ENCODE data around the gene CEACAM19. TPM values are rescaled to one million over a fixed set of nuclear protein-coding genes. Genes with fewer than 3 reads are reported as not detected.
"Not testable (repeated sequence)": the region's sequence is repeated elsewhere in the genome, so short reads cannot be mapped to it uniquely, and the experiment has no call there.

The CEACAM19 gene
- polyA plus RNA-seq, 10 donors = 3.8 to 13.0 (median 7.8) TPM

- DNase-seq = not testable (repeated sequence)
Observed at GRCh38 chr19:44721369-44721768, 50.1 kb downstream of the CEACAM19 start.

DNA sequence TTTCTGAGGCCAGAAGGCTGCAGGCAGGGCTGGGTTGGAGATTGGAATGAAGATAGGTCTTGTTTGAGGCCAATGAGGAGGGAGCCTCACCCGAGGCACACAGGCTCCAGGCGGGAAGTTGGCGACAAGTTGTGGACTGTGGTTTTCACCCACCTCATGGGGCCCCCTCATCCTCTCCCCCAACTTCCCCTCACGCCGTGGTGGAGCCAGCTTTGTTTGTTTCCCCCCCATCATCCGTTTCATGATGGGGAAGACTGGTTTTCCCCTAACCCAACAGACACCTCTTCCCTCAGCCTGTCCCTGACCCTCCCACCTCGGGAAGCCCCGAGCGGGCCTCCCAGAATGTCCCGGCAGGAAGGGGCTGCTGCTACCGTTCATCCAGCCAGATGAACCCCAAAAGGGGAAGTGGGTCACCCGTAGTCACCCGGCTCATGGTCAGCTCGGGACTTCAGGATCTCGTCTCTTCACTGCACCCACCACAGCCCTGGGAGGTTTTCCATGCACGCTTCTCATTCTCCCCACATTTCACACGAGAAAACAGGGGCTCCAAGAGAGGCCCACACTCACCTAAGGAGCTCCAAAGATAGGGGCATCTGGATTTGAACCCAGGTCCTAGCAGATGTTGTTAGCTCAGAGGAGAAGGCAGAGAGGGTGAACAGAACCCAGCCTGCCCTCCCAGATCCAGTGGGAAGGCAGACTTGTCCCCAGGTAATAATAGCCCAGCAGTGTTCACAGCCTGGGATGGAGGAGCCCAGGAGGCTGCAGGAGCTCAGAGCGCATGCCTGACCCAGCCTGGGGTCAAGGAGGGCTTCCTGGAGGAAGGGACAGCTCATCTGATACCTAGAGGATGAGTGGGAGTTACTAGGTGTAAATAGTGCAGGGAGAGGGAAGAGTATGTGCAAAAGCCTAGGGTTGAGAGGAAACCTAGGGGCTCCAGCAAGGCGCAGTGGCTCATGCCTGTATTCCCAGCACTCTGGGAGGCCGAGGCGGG lies 51.1 kb downstream of the CEACAM19 start:
- DNase-seq = no peak

- DNase-seq = no peak
Observed at GRCh38 chr19:44723299-44723951, 52.1 kb downstream of the CEACAM19 start.

GRCh38 chr19:44723952-44724319 lies 52.7 kb downstream of the CEACAM19 start:
- peak; percentile 71 to 90 (median 86) for DNase-seq

DNA sequence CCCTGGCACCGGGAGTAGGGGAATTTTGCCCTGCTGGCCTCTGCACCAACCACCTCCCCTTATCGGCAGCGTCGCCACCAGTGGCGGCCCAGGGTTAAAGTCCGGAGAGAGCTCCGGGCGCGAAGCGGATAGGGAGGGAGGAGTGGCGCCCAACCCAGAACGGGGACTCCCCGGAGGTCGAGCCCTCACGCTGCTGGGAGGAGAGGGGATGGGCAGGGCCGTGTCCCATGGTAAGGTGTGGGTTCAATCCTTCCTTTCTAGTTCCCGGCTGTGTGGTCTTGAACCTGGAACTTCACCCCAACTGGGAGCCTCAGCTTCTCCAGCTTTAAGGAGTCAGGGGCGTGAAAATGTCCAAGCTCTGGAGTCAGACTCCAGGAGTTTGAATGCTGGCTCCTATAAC lies 54.0 kb downstream of the CEACAM19 start:
- DNase-seq = no peak

DNA sequence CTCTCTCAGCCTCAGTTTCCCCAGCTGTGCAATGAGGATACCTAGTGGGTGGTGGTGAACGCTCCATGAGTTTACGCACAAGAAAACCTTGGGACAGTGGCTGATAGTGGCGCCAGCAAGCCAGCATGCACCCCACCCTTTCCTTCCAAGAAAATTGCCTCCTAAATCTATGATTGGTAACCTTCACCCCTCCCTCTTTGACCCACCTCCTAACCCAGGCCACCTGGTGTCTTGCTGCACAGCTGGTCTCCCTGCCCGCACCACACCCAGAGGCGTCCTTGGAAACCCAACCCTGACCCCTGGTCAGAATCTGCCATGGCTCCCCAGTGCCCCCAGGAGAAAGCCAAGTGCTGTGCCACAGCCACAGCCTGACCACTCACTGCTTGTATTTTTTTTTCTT lies 54.4 kb downstream of the CEACAM19 start:
- DNase-seq = no peak

GRCh38 chr19:44726465-44726864 lies 55.2 kb downstream of the CEACAM19 start:
- no peak for DNase-seq

- DNase-seq = no peak
Observed at GRCh38 chr19:44728178-44728577, 56.9 kb downstream of the CEACAM19 start.

GRCh38 chr19:44729516-44730033 lies 58.3 kb downstream of the CEACAM19 start:
- no peak for DNase-seq

GRCh38 chr19:44731081-44731480 lies 59.8 kb downstream of the CEACAM19 start:
- no peak for DNase-seq

GRCh38 chr19:44731622-44732021 lies 60.3 kb downstream of the CEACAM19 start:
- DNase-seq = no peak

- no peak for DNase-seq
Observed at GRCh38 chr19:44732235-44733014, 61.1 kb downstream of the CEACAM19 start.

Other genes with a start within 250 kb of the CEACAM19 start
- 1 to 10 TPM; 4.3 to 7.3 (median 5.7) TPM for gene ZNF229, start 223.0 kb upstream of the CEACAM19 start, polyA plus RNA-seq (ENCODE audit: insufficient read length in 10 of 10)
- 1 to 10 TPM; 6.5 to 8.4 (median 7.9) TPM for gene ZNF180, start 171.0 kb upstream of the CEACAM19 start, polyA plus RNA-seq (ENCODE audit: insufficient read length in 10 of 10)
- not detected for gene CEACAM20, start 141.8 kb upstream of the CEACAM19 start, polyA plus RNA-seq (ENCODE audit: insufficient read length in 10 of 10)
- not detected for gene IGSF23, start 57.9 kb upstream of the CEACAM19 start, polyA plus RNA-seq (ENCODE audit: insufficient read length in 10 of 10)
- gene PVR, start 27.6 kb upstream of the CEACAM19 start, polyA plus RNA-seq (ENCODE audit: insufficient read length in 10 of 10) = 10 to 100 TPM; 17.3 to 25.2 (median 19.2) TPM
- 1 to 10 TPM in 1 of 10 donors, under 1 TPM in 9; 0.22 to 1.0 (median 0.49) TPM for gene CEACAM16, start 27.7 kb downstream of the CEACAM19 start, polyA plus RNA-seq (ENCODE audit: insufficient read length in 10 of 10)
- gene BCL3, start 77.2 kb downstream of the CEACAM19 start, polyA plus RNA-seq (ENCODE audit: insufficient read length in 10 of 10) = 10 to 100 TPM in 9 of 10 donors, 1 to 10 TPM in 1; 8.9 to 16.6 (median 10.5) TPM
- 1 to 10 TPM in 2 of 10 donors, under 1 TPM in 2, not detected in 6; 0.15 to 2.8 (median 0.86) TPM for gene CBLC, start 106.4 kb downstream of the CEACAM19 start, polyA plus RNA-seq (ENCODE audit: insufficient read length in 10 of 10)
- 100 to 1,000 TPM; 115 to 207 (median 169) TPM for gene BCAM, start 137.6 kb downstream of the CEACAM19 start, polyA plus RNA-seq (ENCODE audit: insufficient read length in 10 of 10)
- gene NECTIN2, start 174.8 kb downstream of the CEACAM19 start, polyA plus RNA-seq (ENCODE audit: insufficient read length in 10 of 10) = 10 to 100 TPM; 39.4 to 57.8 (median 48.5) TPM
- 10 to 100 TPM; 26.2 to 40.9 (median 31.0) TPM for gene TOMM40, start 219.8 kb downstream of the CEACAM19 start, polyA plus RNA-seq (ENCODE audit: insufficient read length in 10 of 10)
- gene APOE, start 234.3 kb downstream of the CEACAM19 start, polyA plus RNA-seq (ENCODE audit: insufficient read length in 10 of 10) = 10 to 100 TPM; 24.6 to 53.3 (median 42.1) TPM
- 10 to 100 TPM; 11.5 to 23.3 (median 13.7) TPM for gene APOC1, start 243.1 kb downstream of the CEACAM19 start, polyA plus RNA-seq (ENCODE audit: insufficient read length in 10 of 10)